Ishikawa (cell line): ENCODE measurements around the gene BCR.

ENCODE experiments used
- CEBPB ChIP-seq: IDR thresholded peaks from 2 replicates; pipeline ENCODE4 v1.6.1; 2012
- CREB1 ChIP-seq: IDR thresholded peaks from 2 replicates; pipeline ENCODE4 v1.6.1; 2012; ENCODE audit warnings: low read depth
- EGR1 ChIP-seq: IDR thresholded peaks from 2 replicates; pipeline ENCODE4 v1.6.1; 2012
- EP300 ChIP-seq: IDR thresholded peaks from 2 replicates; pipeline ENCODE4 v1.6.1; 2012; ENCODE audit warnings: borderline replicate concordance
- FOXM1 ChIP-seq: IDR thresholded peaks from 2 replicates; pipeline ENCODE4 v1.6.1; 2012; ENCODE audit warnings: low read depth, borderline replicate concordance
- NFIC ChIP-seq: IDR thresholded peaks from 2 replicates; pipeline ENCODE4 v1.6.1; 2012
- RAD21 ChIP-seq: IDR thresholded peaks from 2 replicates; pipeline ENCODE4 v1.6.1; 2012; ENCODE audit warnings: low read depth
- TAF1 ChIP-seq: IDR thresholded peaks from 2 replicates; pipeline ENCODE4 v1.6.1; 2012; ENCODE audit warnings: low read depth, mild to moderate bottlenecking
- TCF12 ChIP-seq: IDR thresholded peaks from 2 replicates; pipeline ENCODE4 v1.6.1; 2012; ENCODE audit warnings: low read depth
- TEAD4 ChIP-seq: IDR thresholded peaks from 2 replicates; pipeline ENCODE4 v1.6.1; 2012
- YY1 ChIP-seq: IDR thresholded peaks from 2 replicates; pipeline ENCODE4 v1.6.1; 2012; ENCODE audit warnings: low read depth
- ZBTB7A ChIP-seq: IDR thresholded peaks from 2 replicates; pipeline ENCODE4 v1.6.1; 2012; ENCODE audit warnings: low read depth
- TF ChIP-seq, protein P1 (sequence below): IDR thresholded peaks from 2 replicates; pipeline ENCODE4 v1.6.1; 2012
- TF ChIP-seq, protein P2 (sequence below): IDR thresholded peaks from 2 replicates; pipeline ENCODE4 v1.6.1; 2012
- TF ChIP-seq, protein P3 (sequence below): IDR thresholded peaks from 2 replicates; pipeline ENCODE4 v1.6.1; 2012; ENCODE audit warnings: low read depth, mild to moderate bottlenecking

BCR gene

DNA sequence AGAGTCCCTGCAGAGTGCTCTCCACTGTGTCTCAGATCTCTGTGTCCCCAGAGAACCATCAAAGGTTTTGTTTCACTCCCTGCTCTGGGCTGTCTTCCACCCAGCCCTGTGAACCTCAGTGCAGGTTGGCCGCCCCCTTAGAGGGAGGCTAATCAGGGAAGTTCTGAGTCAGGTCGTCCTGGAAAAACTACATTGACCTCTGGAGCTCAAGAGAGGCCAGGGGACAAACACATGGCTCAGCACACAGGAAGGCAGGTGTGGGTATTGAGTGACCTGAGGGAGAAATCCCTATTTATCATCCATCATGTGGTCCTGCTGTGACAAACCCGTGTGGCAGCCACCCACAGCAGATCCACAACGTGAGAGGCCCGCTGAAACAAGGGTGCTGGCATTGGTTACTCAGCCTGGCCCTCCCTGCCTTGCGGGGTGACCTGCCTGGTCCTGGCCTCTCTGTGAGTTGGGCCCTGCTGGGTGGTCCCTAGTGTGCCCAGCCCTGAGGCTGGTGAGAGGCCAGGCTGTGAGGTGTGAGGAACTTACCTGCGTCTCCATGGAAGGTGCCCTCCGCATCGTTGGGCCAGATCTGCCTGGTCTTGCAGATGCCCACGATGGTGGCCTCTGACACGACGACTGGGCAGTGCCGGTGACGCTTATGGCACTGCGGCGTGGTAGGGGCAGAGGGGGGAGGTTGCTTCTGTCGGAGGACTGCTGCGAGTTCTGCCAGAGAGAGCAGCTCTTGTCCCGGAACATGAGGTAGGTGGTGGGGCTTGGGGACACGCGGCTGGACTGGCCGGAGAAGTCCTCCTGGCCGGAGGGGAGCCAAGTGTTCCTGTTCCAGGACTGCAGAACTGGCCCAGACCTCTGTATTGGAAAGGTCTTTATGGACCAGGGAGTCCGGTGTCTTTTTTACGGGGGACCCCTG lies 669 bp upstream of the BCR start:
- no peak for TF ChIP-seq CEBPB
- TF ChIP-seq EP300: no peak
- no peak for TF ChIP-seq FOXM1
- TF ChIP-seq NFIC: no peak
- no peak for TF ChIP-seq TAF1
- TF ChIP-seq TCF12: no peak
- TF ChIP-seq, protein P1, sequence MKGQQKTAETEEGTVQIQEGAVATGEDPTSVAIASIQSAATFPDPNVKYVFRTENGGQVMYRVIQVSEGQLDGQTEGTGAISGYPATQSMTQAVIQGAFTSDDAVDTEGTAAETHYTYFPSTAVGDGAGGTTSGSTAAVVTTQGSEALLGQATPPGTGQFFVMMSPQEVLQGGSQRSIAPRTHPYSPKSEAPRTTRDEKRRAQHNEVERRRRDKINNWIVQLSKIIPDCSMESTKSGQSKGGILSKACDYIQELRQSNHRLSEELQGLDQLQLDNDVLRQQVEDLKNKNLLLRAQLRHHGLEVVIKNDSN: no peak
- no peak for TF ChIP-seq RAD21
- no peak for TF ChIP-seq ZBTB7A
- TF ChIP-seq EGR1: no peak
- TF ChIP-seq, protein P2, sequence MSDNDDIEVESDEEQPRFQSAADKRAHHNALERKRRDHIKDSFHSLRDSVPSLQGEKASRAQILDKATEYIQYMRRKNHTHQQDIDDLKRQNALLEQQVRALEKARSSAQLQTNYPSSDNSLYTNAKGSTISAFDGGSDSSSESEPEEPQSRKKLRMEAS: no peak
- no peak for TF ChIP-seq YY1
- TF ChIP-seq CREB1: no peak
- TF ChIP-seq, protein P3, sequence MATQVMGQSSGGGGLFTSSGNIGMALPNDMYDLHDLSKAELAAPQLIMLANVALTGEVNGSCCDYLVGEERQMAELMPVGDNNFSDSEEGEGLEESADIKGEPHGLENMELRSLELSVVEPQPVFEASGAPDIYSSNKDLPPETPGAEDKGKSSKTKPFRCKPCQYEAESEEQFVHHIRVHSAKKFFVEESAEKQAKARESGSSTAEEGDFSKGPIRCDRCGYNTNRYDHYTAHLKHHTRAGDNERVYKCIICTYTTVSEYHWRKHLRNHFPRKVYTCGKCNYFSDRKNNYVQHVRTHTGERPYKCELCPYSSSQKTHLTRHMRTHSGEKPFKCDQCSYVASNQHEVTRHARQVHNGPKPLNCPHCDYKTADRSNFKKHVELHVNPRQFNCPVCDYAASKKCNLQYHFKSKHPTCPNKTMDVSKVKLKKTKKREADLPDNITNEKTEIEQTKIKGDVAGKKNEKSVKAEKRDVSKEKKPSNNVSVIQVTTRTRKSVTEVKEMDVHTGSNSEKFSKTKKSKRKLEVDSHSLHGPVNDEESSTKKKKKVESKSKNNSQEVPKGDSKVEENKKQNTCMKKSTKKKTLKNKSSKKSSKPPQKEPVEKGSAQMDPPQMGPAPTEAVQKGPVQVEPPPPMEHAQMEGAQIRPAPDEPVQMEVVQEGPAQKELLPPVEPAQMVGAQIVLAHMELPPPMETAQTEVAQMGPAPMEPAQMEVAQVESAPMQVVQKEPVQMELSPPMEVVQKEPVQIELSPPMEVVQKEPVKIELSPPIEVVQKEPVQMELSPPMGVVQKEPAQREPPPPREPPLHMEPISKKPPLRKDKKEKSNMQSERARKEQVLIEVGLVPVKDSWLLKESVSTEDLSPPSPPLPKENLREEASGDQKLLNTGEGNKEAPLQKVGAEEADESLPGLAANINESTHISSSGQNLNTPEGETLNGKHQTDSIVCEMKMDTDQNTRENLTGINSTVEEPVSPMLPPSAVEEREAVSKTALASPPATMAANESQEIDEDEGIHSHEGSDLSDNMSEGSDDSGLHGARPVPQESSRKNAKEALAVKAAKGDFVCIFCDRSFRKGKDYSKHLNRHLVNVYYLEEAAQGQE: no peak
- TF ChIP-seq TEAD4: no peak

DNA sequence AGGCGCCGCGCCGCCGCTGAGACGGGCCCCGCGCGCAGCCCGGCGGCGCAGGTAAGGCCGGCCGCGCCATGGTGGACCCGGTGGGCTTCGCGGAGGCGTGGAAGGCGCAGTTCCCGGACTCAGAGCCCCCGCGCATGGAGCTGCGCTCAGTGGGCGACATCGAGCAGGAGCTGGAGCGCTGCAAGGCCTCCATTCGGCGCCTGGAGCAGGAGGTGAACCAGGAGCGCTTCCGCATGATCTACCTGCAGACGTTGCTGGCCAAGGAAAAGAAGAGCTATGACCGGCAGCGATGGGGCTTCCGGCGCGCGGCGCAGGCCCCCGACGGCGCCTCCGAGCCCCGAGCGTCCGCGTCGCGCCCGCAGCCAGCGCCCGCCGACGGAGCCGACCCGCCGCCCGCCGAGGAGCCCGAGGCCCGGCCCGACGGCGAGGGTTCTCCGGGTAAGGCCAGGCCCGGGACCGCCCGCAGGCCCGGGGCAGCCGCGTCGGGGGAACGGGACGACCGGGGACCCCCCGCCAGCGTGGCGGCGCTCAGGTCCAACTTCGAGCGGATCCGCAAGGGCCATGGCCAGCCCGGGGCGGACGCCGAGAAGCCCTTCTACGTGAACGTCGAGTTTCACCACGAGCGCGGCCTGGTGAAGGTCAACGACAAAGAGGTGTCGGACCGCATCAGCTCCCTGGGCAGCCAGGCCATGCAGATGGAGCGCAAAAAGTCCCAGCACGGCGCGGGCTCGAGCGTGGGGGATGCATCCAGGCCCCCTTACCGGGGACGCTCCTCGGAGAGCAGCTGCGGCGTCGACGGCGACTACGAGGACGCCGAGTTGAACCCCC lies 798 bp downstream of the BCR start:
- no peak for TF ChIP-seq RAD21
- TF ChIP-seq, protein P2: peak; percentile 26; the same call in 1 of the 2 replicates

DNA sequence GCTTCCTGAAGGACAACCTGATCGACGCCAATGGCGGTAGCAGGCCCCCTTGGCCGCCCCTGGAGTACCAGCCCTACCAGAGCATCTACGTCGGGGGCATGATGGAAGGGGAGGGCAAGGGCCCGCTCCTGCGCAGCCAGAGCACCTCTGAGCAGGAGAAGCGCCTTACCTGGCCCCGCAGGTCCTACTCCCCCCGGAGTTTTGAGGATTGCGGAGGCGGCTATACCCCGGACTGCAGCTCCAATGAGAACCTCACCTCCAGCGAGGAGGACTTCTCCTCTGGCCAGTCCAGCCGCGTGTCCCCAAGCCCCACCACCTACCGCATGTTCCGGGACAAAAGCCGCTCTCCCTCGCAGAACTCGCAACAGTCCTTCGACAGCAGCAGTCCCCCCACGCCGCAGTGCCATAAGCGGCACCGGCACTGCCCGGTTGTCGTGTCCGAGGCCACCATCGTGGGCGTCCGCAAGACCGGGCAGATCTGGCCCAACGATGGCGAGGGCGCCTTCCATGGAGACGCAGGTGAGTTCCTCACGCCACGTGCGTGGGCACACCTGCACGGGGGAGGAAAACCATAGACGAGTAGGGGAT lies 1.5 kb downstream of the BCR start:
- no peak for TF ChIP-seq EP300
- TF ChIP-seq NFIC: no peak

DNA sequence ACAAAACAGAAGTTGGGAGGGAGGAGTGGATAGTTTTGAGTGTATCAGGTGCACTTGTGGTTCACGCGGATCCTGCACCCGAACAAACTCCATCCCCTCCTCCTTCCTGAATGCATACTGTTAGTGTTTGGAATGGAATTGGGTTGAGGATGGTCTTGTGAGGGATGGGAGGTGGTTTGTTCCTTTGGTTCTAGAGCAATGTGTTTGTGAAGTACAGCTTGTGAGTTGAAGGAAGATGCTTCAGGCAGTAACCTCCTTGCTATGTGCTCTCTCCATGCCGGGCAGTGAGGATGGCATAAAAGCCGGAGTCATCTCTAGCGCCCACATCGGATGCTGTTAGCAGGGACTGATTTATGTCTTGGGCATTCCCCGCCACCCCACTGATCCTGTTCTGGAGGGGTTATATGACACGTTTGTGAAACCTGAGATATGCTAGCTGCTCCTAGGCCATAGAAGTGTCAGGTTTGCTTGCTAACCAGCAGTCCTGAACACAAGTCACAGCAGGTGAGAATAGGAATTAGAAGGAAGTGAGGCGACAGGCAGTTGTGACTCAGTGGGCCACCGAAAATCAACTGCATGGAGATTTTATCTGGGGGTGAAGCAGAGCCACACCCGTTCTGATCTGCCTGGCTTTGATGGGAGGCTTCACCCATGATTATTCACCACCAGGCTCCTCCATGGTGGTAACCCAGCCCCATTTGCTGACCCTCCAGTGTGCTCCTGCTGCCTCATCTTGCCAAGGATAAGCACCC lies 2.2 kb downstream of the BCR start:
- TF ChIP-seq ZBTB7A (no peak; the same call in 1 of the 2 replicates), FOXM1 (no peak), TAF1 (no peak), CEBPB (0 out of 2 replicates have a peak, but pooled peaks have one; percentile 15), EP300 (peak; percentile 77; the same call in 1 of the 2 replicates), NFIC (peak; percentile 66), CREB1 (no peak), TCF12 (peak; percentile 83), TEAD4 (peak; percentile 76), EGR1 (0 out of 2 replicates have a peak, but pooled peaks have one; percentile 10), YY1 (0 out of 2 replicates have a peak, but pooled peaks have one; percentile 23), RAD21 (peak; percentile 14; the same call in 1 of the 2 replicates)
- TF ChIP-seq, protein P1: no peak
- TF ChIP-seq, protein P2: peak; percentile 44; the same call in 1 of the 2 replicates
- TF ChIP-seq, protein P3: no peak
